ENCODE measurements around the gene PSMA6. TPM values are rescaled to one million over a fixed set of nuclear protein-coding genes. Genes with fewer than 3 reads are reported as not detected.

PSMA6 gene
- total RNA-seq, 4 donors from 2014 or later: 70.5 to 143 (median 112) TPM

- DNase-seq (ENCODE audit: extremely low spot score): no peak
- peaks cover 13 to 31% (median 19%) of the 10 kb centered on the region in 4 donors for H3K4me1 ChIP-seq
- peaks cover 17 to 29% (median 22%) of the 10 kb centered on the region in 4 donors for H3K36me3 ChIP-seq
- no peaks in the 10 kb centered on the region for H3K27me3 ChIP-seq
- H3K9me3 ChIP-seq: no peaks in the 10 kb centered on the region
- WGBS: 83% methylated on average over 3 of the region's 3 CpGs
- intact Hi-C loops (cut with DNase I): no loop called here
- H3K4me3 ChIP-seq: no peak overlapping the region
- no peak for TF ChIP-seq EP300 (IDR thresholded peaks at IDR 0.05)
- no peak for TF ChIP-seq POLR2AphosphoS5 (IDR thresholded peaks at IDR 0.05)
- TF ChIP-seq CTCF (IDR thresholded peaks at IDR 0.05): no peak
- TF ChIP-seq POLR2A (IDR thresholded peaks at IDR 0.05; ENCODE audit: low read depth): no peak
- no peak overlapping the region for H3K27ac ChIP-seq (replicated peaks in 1 of 4)
Observed at GRCh38 chr14:35305633-35306032, 13.5 kb downstream of the PSMA6 start.

GRCh38 chr14:35306114-35306513 is 13.9 kb downstream of the PSMA6 start:
- TF ChIP-seq POLR2A (IDR thresholded peaks at IDR 0.05; ENCODE audit: low read depth) (no peak), CTCF (IDR thresholded peaks at IDR 0.05) (no peak), POLR2AphosphoS5 (IDR thresholded peaks at IDR 0.05) (no peak), EP300 (IDR thresholded peaks at IDR 0.05) (no peak)
- H3K36me3 ChIP-seq: peaks cover 22 to 34% (median 27%) of the 10 kb centered on the region in 4 donors
- no peak overlapping the region for H3K27ac ChIP-seq (replicated peaks in 1 of 4)
- no peaks in the 10 kb centered on the region for H3K27me3 ChIP-seq
- H3K4me3 ChIP-seq: no peak overlapping the region
- intact Hi-C loops (cut with DNase I): no loop called here
- peaks cover 8 to 26% (median 14%) of the 10 kb centered on the region in 4 donors for H3K4me1 ChIP-seq
- DNase-seq (ENCODE audit: extremely low spot score): no peak
- WGBS: 93% methylated on average over 5 of the region's 5 CpGs
- no peaks in the 10 kb centered on the region for H3K9me3 ChIP-seq

GRCh38 chr14:35317820-35318219 is 25.6 kb downstream of the PSMA6 start:
- no peak for TF ChIP-seq CTCF (IDR thresholded peaks at IDR 0.05)
- TF ChIP-seq POLR2AphosphoS5 (IDR thresholded peaks at IDR 0.05): no peak
- no peak for TF ChIP-seq EP300 (IDR thresholded peaks at IDR 0.05)
- no peak for TF ChIP-seq POLR2A (IDR thresholded peaks at IDR 0.05; ENCODE audit: low read depth)
- 98% methylated on average over 3 of the region's 3 CpGs for WGBS
- peaks cover 22 to 71% (median 57%) of the 10 kb centered on the region in 4 donors for H3K36me3 ChIP-seq

GRCh38 chr14:35319509-35319908 is 27.3 kb downstream of the PSMA6 start:
- TF ChIP-seq POLR2A (IDR thresholded peaks at IDR 0.05; ENCODE audit: low read depth): no peak
- Histone ChIP-seq H3K4me1 (no peaks in the 10 kb centered on the region), H3K4me3 (no peak overlapping the region), H3K36me3 (peaks cover 18 to 54% (median 41%) of the 10 kb centered on the region in 4 donors), H3K27ac (replicated peaks in 1 of 4) (no peak overlapping the region), H3K9me3 (no peaks in the 10 kb centered on the region), H3K27me3 (no peaks in the 10 kb centered on the region)
- no peak for DNase-seq (ENCODE audit: extremely low spot score)
- intact Hi-C loops (cut with DNase I): no loop called here
- WGBS: 86% methylated on average over 4 of the region's 4 CpGs

More at GRCh38 chr14:35317820-35318219, 25.6 kb downstream of the PSMA6 start:
- intact Hi-C loops (cut with DNase I): no loop called here
- Histone ChIP-seq H3K9me3 (no peaks in the 10 kb centered on the region), H3K27ac (replicated peaks in 1 of 4) (no peak overlapping the region), H3K4me1 (no peaks in the 10 kb centered on the region), H3K4me3 (no peak overlapping the region), H3K27me3 (no peaks in the 10 kb centered on the region)
- no peak for DNase-seq (ENCODE audit: extremely low spot score)

- 72% methylated on average over 2 of the region's 2 CpGs for WGBS
Observed at GRCh38 chr14:35320472-35320871, 28.3 kb downstream of the PSMA6 start.

More at GRCh38 chr14:35320472-35320871, 28.3 kb downstream of the PSMA6 start:
- H3K4me1 ChIP-seq: no peaks in the 10 kb centered on the region
- intact Hi-C loops (cut with DNase I): no loop called here
- H3K9me3 ChIP-seq: no peaks in the 10 kb centered on the region
- no peak overlapping the region for H3K27ac ChIP-seq (replicated peaks in 1 of 4)
- no peaks in the 10 kb centered on the region for H3K27me3 ChIP-seq
- no peak for DNase-seq (ENCODE audit: extremely low spot score)
- TF ChIP-seq POLR2A (IDR thresholded peaks at IDR 0.05; ENCODE audit: low read depth) (no peak), CTCF (IDR thresholded peaks at IDR 0.05) (no peak), EP300 (IDR thresholded peaks at IDR 0.05) (no peak), POLR2AphosphoS5 (IDR thresholded peaks at IDR 0.05) (no peak)
- no peak overlapping the region for H3K4me3 ChIP-seq
- peaks cover 18 to 44% (median 32%) of the 10 kb centered on the region in 4 donors for H3K36me3 ChIP-seq

Measured in esophagus muscularis mucosa (tissue), 4 donors.